Right lobe of liver (tissue), 4 donors: Measurements from ENCODE around the gene PCIF1.

Experiments used
- CTCF ChIP-seq, 4 donors: fragments of 200-600 bp in 3 of 4; fragments of 450-650 bp in 1 of 4; IDR thresholded peaks; one replicate each; pipeline versions ENCODE4 v1.5.1 to v1.8.0; 2016 to 2022; ENCODE audit warnings: antibody characterized with exemption in 4 of 4, mild to moderate bottlenecking in 2 of 4
- POLR2A ChIP-seq: fragments of 450-650 bp; IDR thresholded peaks from one replicate; pipeline ENCODE4 v1.6.1; 2017; ENCODE audit warnings: antibody characterized with exemption, mild to moderate bottlenecking
- donor health status: DM: no; HTN: no; CAD: no.
- donor health status: DM: no; HTN: no; CAD: no.
- donor health status: DM: no; HTN: yes; CAD: no.

- no peak for TF ChIP-seq CTCF (IDR thresholded peaks at IDR 0.05)
- no peak for TF ChIP-seq POLR2A
These were observed 34.6 kb downstream of the PCIF1 start for GRCh38 chr20:45968801-45969711.
